Measurements from ENCODE around the gene PLXNB2.

DNA sequence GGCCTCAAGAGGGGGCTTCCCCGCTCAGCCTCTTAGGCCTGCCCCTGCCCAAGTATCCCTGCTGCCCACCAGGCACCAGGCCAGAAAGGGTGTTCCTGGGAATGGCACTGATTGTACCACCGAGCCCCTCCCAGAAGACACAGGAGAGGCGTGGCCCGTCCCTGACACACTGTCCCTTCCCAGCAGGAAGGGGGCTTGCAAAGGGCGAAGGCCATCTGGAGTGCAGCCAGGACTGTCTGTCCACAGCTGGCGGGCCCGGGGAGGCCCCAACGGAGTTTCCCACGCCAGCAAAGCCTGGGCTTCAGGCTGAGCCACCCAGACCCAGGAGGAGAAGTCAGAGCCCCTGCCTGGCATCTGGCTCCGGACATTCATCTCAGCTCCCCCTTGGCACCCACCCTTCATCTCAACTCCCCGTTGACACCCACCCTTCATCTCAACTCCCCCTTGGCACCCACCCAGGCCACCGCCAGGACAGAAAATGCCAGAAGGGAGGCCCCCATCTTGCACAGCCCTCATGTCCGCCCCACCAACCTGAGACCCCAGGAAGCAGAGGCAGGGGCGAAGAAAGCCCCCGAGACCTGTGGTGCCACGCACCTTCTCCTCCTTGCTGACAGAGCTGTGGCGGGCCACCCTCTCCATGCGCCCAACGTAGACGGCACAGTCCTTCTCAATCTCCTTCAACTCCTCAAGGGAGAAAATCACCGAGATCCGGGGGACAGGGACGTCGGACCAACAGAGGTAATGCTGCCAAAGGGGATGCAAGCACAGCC, 82.1 kb downstream of the PLXNB2 start:
- TF ChIP-seq, protein P1, sequence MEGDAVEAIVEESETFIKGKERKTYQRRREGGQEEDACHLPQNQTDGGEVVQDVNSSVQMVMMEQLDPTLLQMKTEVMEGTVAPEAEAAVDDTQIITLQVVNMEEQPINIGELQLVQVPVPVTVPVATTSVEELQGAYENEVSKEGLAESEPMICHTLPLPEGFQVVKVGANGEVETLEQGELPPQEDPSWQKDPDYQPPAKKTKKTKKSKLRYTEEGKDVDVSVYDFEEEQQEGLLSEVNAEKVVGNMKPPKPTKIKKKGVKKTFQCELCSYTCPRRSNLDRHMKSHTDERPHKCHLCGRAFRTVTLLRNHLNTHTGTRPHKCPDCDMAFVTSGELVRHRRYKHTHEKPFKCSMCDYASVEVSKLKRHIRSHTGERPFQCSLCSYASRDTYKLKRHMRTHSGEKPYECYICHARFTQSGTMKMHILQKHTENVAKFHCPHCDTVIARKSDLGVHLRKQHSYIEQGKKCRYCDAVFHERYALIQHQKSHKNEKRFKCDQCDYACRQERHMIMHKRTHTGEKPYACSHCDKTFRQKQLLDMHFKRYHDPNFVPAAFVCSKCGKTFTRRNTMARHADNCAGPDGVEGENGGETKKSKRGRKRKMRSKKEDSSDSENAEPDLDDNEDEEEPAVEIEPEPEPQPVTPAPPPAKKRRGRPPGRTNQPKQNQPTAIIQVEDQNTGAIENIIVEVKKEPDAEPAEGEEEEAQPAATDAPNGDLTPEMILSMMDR (IDR thresholded peaks at IDR 0.05; ENCODE audit: low read length) = no peak
- no peak for TF ChIP-seq EZH2 (IDR thresholded peaks at IDR 0.05; ENCODE audit: borderline replicate concordance, low read length)
